BE2C (cell line): ENCODE data around the gene NECTIN1.

Source experiments
- DNase-seq: peaks from one replicate; pipeline ENCODE4 v3.0.0-alpha.2; 2020
- H3K27me3 ChIP-seq: fragments of 250-450 bp; sonication (Bioruptor Pico); 2 replicates; pipeline ENCODE4 v1.5.1; 2020; ENCODE audit warnings: mild to moderate bottlenecking
- H3K36me3 ChIP-seq: fragments of 250-450 bp; sonication (Bioruptor Pico); 2 replicates; pipeline ENCODE4 v1.5.1; 2020; ENCODE audit warnings: mild to moderate bottlenecking
- H3K4me1 ChIP-seq: fragments of 250-450 bp; sonication (Bioruptor Pico); 2 replicates; pipeline ENCODE4 v1.5.1; 2020
- H3K4me3 ChIP-seq: 2 replicates; pipeline ENCODE4 v1.5.1; 2011; ENCODE audit warnings: low read depth, low read length
- H3K9me3 ChIP-seq: fragments of 250-450 bp; sonication (Bioruptor Pico); 2 replicates; pipeline ENCODE4 v1.5.1; 2020
- TF ChIP-seq, protein P1 (sequence below): IDR thresholded peaks from 2 replicates; pipeline ENCODE4 v1.5.1; 2012; ENCODE audit warnings: mild to moderate bottlenecking, low read depth, low read length

Gene NECTIN1

GRCh38 chr11:119709638-119710346 lies 19.2 kb downstream of the NECTIN1 start:
- Histone ChIP-seq H3K4me3 (peak overlapping the region; percentile 32), H3K4me1 (peaks cover 33% of the 10 kb centered on the region)
- DNase-seq: peak; percentile 77

GRCh38 chr11:119709171-119709570 lies 19.8 kb downstream of the NECTIN1 start:
- Histone ChIP-seq H3K27me3 (no peaks in the 10 kb centered on the region), H3K4me3 (peak overlapping the region; percentile 32; the same call in 1 of the 2 replicates), H3K4me1 (peaks cover 31% of the 10 kb centered on the region), H3K9me3 (no peaks in the 10 kb centered on the region), H3K36me3 (no peaks in the 10 kb centered on the region; the same call in 1 of the 2 replicates)
- no peak for DNase-seq
- TF ChIP-seq, protein P1, sequence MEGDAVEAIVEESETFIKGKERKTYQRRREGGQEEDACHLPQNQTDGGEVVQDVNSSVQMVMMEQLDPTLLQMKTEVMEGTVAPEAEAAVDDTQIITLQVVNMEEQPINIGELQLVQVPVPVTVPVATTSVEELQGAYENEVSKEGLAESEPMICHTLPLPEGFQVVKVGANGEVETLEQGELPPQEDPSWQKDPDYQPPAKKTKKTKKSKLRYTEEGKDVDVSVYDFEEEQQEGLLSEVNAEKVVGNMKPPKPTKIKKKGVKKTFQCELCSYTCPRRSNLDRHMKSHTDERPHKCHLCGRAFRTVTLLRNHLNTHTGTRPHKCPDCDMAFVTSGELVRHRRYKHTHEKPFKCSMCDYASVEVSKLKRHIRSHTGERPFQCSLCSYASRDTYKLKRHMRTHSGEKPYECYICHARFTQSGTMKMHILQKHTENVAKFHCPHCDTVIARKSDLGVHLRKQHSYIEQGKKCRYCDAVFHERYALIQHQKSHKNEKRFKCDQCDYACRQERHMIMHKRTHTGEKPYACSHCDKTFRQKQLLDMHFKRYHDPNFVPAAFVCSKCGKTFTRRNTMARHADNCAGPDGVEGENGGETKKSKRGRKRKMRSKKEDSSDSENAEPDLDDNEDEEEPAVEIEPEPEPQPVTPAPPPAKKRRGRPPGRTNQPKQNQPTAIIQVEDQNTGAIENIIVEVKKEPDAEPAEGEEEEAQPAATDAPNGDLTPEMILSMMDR: no peak

More at GRCh38 chr11:119709638-119710346, 19.2 kb downstream of the NECTIN1 start:
- H3K9me3 ChIP-seq: no peaks in the 10 kb centered on the region
- TF ChIP-seq, protein P1: no peak
- H3K36me3 ChIP-seq: no peaks in the 10 kb centered on the region; the same call in 1 of the 2 replicates
- no peaks in the 10 kb centered on the region for H3K27me3 ChIP-seq

DNA sequence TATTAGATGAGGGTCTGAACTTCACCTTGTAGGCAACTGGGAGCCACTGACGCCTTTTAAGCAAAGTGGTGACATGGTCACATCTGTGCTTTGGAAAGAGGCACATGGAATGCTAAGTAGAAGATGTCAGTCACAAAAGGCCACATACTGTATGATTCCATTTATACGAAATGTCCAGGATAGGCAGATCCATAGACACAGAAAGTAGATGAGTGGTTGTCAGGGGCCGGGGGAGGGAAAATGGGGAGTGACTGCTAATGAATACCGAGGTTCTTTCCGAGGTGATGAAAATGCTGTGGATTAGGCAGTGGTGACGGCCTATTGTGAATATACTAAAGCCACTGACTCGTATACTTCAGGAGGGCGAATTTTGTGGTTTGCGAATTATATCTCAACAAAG lies 20.6 kb downstream of the NECTIN1 start:
- Histone ChIP-seq H3K27me3 (no peaks in the 10 kb centered on the region), H3K4me1 (peaks cover 25% of the 10 kb centered on the region), H3K9me3 (no peaks in the 10 kb centered on the region), H3K4me3 (no peak overlapping the region), H3K36me3 (no peaks in the 10 kb centered on the region; the same call in 1 of the 2 replicates)
- DNase-seq: no peak
- TF ChIP-seq, protein P1: no peak

GRCh38 chr11:119706887-119707286 lies 22.1 kb downstream of the NECTIN1 start:
- Histone ChIP-seq H3K4me1 (peaks cover 33% of the 10 kb centered on the region), H3K36me3 (no peaks in the 10 kb centered on the region; the same call in 1 of the 2 replicates), H3K4me3 (no peak overlapping the region), H3K9me3 (no peaks in the 10 kb centered on the region), H3K27me3 (no peaks in the 10 kb centered on the region)
- DNase-seq: no peak
- TF ChIP-seq, protein P1: peak; percentile 43

DNA sequence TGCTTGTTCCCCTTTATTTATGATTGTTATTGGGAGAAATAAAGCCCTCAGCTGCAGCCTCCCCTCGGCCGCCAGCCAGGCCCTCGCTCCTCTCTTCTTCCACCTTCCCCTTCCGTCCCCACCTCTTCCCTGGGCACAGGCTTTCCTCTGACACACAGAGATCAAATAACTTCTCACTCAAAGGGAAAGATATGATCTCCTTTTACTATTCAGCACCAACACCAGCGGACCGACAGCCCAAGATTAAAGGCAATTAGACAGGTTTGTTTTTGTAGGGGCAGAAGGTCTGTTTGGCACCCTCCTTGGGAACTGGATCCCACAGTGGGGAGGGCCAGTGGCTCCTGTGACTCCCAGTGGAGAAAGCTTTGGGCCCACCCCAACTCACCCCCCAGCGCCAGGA lies 23.0 kb downstream of the NECTIN1 start:
- no peak overlapping the region for H3K4me3 ChIP-seq
- no peaks in the 10 kb centered on the region; the same call in 1 of the 2 replicates for H3K36me3 ChIP-seq
- no peak for DNase-seq
- no peaks in the 10 kb centered on the region for H3K9me3 ChIP-seq
- TF ChIP-seq, protein P1: no peak
- no peaks in the 10 kb centered on the region for H3K27me3 ChIP-seq
- peaks cover 36% of the 10 kb centered on the region for H3K4me1 ChIP-seq

DNA sequence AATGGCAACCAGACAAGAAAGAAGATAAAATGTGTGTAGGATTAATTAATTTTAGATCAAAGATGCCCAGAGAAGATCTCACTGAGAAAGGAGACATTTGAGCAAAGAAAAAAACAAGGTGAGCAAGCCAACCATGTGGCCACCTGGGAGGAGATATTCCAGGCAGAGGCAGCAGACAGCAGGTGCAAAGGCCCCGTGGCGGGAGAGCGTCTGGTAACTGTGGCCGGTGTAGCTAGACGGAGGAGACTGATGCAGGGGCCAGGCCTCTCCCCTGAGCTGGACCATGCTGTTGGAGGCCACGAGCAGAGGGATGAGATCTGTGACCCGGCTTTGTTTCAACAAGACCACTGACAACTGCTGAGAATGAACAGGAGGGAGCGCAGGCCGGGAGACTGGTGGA lies 23.6 kb downstream of the NECTIN1 start:
- no peaks in the 10 kb centered on the region for H3K9me3 ChIP-seq
- no peak for DNase-seq
- no peaks in the 10 kb centered on the region for H3K27me3 ChIP-seq
- no peak overlapping the region for H3K4me3 ChIP-seq
- TF ChIP-seq, protein P1: no peak
- peaks cover 40% of the 10 kb centered on the region for H3K4me1 ChIP-seq
- H3K36me3 ChIP-seq: no peaks in the 10 kb centered on the region; the same call in 1 of the 2 replicates
